GM18502 (cell line): Measurements from ENCODE around the gene KCNJ6.
"Not testable (repeated sequence)": the region's sequence is repeated elsewhere in the genome, so short reads cannot be mapped to it uniquely, and the experiment has no call there.

Experiments used
- ATAC-seq: cut with Tn5 transposase; IDR thresholded peaks from one replicate; pipeline ENCODE4 v1.9.1; 2021; ENCODE audit warnings: mild to moderate bottlenecking; ENCODE audit not compliant: unreplicated experiment, poor library complexity

Gene KCNJ6

DNA sequence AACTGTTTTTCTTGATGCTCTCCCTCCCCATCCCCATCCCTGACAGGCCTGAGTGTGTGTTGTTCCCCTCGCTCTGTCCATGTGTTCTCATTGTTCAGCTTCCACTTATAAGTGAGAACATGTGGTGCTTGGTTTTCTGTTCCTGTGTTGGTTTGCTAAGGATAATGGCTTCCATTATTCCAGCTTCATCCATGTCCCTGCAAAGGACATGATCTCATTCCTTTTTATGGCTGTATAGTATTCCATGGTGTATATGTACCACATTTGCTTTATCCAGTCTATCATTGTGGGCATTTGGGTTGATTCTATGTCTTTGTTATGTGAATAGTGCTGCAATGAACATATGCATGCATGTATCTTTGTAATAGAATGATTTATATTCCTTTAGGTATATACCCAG is 254.0 kb downstream of the KCNJ6 start:
- ATAC-seq, result not testable (repeated sequence)

DNA sequence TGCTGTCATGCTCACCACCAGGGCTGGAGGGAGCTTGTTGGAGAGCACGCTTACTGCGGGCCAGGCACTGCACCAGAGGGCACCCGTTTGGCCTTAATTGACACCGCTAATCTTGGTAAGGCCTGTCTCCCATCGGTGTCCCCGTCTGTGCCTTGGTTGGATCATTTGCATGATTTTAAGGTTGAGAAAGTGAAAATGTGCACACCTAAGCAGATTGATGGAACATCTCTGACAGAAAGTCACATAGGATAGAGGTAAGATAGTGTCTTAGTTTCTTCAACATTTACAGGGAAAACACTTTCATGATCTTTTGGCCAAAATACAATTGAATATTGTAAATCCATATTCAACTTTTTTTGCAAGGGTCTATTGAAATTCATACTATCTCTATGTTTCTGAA is 255.5 kb downstream of the KCNJ6 start:
- ATAC-seq, result no peak

- no peak for ATAC-seq
These were observed 256.4 kb downstream of the KCNJ6 start for GRCh38 chr21:37659874-37660273.

DNA sequence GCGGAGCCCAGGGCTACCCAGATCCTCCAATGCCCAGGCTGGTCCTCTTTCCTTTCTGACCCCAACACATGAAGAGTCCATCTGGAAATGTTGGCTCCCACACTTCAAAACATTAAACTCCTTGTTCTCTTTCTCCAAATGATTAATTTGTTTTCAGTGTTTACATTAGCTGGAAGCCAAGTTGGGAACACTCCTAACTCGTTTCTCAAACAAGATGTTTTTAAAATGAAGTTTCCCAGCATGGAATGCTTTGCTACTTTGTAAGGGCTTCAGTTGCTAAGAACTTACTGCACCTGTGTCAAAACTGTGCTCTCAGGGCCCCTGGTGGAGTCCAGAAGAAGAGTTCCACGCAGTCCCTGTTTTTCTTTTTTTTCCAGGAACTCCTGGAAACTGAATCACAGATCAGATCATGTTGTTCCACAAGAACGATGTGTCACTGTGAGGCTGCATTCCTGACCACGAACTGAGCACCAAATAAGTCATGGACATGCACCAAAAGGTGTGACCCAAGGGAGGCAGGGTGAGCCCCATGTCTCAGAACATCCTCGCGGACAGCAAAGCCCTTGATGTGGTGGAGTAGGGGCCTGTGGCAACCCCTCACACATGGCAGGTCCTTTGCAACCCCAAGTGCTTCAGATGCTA is 257.3 kb downstream of the KCNJ6 start:
- no peak for ATAC-seq

DNA sequence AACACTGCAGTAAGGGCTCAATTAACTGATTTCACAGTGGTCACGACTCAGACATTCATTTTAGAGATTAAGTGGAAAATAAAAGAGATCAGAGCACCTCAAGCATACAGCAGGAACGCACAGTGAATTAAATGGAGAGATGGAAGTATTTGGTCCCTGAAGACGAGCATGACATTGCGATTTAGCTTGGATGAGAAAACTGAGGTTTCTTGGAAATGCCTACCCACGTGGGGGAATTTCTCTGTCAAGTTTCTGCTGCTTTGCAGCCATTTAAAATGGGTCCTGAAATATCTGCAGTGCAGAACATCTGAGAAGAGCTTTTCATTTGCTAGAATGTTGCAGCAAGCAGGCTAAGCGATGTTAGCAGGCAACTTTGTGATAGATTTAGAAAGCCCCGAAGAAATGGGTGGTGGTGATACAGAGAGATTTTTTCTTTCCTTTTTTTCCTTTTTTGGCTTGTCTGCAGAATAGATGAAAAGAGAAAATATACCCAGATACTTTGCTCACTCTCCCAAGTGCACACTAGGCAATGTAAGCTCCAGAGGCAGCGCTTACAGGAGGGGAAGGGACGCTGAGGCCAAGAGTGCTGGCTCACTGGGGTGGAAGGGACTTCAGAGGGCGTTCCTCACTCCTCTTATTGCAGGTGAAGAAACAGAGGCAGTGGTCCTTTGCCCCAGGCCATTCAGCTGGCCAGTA is 258.0 kb downstream of the KCNJ6 start:
- no peak for ATAC-seq

- no peak for ATAC-seq
These were observed 259.4 kb downstream of the KCNJ6 start for GRCh38 chr21:37656899-37657298.

DNA sequence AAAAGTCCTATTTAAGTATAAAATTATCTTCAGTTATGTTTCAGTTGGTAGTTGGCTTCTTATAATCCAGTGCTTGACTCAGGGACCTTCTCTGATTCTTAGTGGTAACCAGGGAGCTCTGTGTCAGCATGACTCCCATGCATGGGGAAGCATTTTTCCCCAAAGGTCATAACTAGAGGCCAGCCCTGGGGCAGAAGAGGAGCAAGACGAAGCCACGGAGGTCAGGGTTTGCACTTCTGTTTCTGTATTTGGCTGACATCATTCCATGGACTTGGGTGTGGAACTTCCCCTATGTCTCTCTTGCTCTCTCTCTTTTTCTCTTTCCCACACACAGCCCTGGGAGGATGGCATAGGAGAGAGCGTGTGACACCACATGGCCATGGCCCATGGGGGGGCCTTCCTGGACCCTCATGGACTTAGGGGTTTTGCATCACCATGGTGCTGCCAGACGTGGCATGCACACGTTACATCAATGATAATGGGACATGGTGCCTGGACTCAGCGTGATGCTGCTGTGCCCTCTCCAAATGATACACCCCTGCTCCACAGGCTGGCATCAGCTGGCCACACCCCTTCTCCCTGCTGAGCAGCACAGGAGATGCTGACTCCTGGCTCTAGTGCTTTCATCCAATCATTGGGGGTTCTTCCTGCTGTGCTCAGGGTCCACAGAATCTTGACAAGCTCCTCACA is 260.5 kb downstream of the KCNJ6 start:
- no peak for ATAC-seq

DNA sequence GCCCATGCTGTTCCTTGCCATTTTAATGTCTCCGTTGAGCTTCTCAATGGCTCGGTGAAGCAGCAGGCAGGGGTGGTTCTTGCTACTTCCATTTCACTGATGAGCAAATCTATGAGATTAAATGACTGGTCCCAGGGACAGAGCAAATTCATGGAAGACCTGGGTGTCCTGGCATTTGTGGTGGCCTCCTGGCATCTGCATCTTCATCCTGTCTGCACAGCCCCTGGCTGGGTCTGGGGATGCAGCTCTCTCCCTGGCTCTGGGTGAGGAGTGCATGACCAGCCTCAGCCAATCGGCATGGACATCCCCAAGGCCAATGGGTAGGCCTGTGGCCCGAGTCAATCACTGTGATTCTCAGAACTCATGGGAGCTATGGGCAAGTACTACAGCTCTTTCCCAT is 261.7 kb downstream of the KCNJ6 start:
- ATAC-seq, result no peak

DNA sequence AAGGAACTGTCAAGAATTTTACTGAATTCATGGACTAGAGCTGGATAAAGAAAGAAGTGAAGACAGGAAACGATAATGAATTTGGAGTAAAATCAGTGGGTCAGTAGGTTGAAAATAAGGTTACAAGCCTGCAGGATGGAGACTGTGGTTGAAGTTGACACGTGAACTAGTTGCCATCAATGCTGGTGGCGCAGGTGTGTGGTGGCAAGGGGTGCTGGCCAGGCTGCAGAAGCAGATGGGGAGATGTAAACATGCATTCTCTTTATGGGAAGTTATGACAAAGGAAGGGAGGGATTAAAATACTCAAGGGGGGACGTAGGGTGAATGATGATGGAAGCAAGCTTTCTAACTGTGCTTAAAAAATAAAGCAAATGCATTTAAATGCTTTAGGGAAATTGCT is 263.1 kb downstream of the KCNJ6 start:
- no peak for ATAC-seq

GRCh38 chr21:37647781-37648180 is 268.5 kb downstream of the KCNJ6 start:
- ATAC-seq, result no peak

DNA sequence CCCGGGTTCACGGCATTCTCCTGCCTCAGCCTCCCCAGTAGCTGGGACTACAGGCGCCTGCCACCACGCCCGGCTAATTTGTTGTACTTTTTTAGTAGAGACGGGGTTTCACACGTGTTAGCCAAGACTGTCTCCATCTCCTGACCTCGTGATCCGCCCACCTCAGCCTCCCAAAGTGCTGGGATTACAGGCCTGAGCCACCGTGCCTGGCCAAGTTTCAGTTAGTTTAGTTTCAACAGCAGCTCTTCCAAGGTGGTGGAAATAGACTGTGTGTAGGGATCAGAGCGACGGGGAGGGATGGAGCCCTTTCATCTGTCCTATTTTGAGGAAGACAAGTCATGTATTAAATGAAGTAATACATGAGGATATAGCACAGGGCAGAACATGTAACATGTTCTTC is 269.5 kb downstream of the KCNJ6 start:
- ATAC-seq, result not testable (repeated sequence)

DNA sequence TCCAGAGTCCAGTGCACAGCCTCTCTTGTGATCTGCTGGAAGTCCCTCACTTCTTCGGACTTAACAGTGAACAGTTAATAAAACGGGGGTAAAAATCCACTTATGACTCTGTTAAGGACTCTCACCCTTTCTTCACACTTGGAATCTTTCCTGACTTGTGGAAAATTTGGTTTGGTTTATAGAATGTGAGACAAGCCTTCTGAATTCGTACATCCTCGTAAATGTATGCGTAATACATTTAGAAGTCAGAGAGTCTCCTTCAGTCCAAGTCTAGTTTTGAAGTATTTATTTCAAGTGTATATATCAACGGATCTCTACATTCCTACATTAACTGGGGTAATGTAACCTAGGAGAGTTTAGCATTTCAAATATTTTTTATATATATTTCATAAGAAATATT is 270.4 kb downstream of the KCNJ6 start:
- no peak for ATAC-seq

GRCh38 chr21:37644636-37645035 is 271.6 kb downstream of the KCNJ6 start:
- no peak for ATAC-seq

- ATAC-seq, result not testable (repeated sequence)
These were observed 272.4 kb downstream of the KCNJ6 start for GRCh38 chr21:37643862-37644261.

GRCh38 chr21:37642493-37642892 is 273.8 kb downstream of the KCNJ6 start:
- ATAC-seq, result no peak

GRCh38 chr21:37639756-37640155 is 276.5 kb downstream of the KCNJ6 start:
- no peak for ATAC-seq

- no peak for ATAC-seq
These were observed 280.0 kb downstream of the KCNJ6 start for GRCh38 chr21:37636152-37636860.

DNA sequence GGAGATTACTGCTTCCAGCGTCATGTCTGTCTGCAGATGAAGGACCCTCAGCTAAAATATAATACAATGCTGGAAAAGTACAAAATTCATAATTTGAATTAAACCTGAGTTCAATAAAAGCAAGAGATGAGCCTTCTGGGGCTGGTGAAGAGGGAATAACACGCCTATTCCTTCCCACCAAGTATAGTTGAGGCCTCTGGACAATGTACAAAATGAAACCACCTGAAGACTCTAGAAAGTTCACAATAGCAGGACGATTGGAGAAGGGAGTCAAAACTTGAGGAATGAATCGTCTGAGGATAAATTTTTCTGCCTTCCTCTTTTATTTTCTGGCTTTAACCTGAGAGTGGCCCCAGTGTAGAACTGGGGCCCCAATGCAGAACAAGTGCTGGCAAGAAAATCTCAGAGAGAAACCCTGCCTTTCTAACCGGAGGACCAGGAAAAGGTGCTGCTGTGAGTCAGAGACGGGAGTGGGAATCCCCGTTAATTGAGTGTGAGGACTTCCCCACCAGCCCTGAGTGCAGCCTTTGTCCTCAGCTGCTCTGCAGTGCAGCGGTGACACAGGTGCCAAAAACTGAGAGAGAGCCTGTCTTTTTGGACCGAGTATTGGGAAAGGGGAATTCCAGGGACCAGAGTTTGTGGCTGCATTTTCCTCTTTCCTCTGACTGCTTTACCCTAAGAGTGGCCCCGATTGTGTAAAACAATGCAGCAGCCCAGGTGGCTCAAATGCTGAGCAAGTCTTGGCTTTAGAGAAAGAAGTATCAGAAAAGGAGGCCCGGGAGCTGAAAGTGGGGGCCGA is 284.7 kb downstream of the KCNJ6 start:
- peak; percentile 82 for ATAC-seq

DNA sequence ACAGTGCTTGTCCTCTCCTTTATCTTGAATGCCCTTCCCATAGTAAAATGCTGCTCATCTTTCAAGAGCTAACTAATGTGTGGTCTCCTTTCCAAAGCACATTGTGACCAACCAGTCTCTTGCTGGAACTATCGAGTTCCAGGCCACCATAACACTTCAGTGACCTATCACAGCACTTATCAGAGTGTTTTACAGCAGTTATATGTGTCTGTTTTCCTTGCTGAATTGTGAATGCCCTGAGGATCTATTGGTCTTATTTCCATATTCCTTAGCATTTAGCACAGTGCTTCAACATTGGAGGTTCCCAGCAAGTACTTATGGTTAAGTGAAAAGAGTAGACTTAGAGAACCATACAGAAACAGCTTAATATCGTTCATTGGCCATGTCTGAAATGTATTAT is 285.4 kb downstream of the KCNJ6 start:
- ATAC-seq, result no peak

DNA sequence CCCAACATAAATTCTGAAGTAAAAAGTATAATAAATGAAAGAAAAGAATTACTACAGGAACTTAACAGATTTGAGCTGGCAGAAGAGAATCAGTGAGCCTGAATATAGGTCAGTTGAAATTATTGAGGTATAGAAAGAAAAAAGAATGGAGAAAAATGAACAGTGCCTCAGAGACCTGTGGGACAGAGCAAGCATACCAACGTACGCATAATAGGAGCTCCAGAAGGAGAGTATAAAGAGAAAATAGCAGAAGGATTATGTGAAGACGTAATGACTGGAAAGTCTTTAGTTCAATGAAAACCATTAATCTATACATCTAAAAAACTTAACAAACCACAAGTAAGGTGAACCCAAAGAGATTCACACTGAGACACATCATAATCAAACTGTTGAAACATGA is 287.9 kb downstream of the KCNJ6 start:
- ATAC-seq, result no peak
